ENCODE measurements around the gene ZNF205. TPM values are rescaled to one million over a fixed set of nuclear protein-coding genes. Genes with fewer than 3 reads are reported as not detected.
A peak's percentile ranks its signal among the peaks of the same experiment; 100 is the strongest.

The ZNF205 gene
- total and polyA plus RNA-seq, 2 of the 4 experiments (the other 2 are of a cell fraction): 8.2 to 12.7 TPM

DNA sequence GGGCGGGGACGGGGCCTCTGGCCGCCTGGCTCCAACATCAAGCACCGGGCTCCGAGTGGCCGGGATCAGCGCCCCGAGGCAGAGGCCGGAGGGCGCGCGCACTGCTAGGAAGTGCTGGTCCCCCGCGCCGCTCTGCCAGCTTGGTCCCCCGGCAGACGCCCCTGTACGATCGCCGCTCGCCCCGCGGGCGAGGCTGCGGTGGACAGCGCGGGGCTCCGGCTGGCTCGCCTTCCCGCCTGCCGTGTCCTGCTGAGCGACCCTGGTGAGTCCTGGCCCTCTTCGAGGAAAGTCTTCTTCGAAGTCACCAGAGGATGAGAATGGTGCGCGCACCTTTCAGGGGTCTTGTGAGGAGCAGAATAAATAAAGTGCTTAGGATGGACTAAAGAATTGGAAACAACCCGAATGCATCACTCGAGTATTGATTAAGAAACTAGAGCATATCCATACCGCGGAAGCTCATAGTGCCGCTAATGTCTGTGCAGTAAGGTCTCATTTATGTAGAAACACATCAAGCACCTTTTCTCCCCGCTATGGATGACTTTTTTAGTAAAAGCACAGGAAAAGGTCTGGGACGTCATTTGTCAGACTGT lies 22.8 kb downstream of the ZNF205 start:
- H3K56ac ChIP-seq (ENCODE audit: extremely low read depth, insufficient read depth, low read length): peak overlapping the region; percentile 85
- POLR2A ChIA-PET (ENCODE audit: unreplicated experiment): interaction anchor here (0.8 to 1.1 kb wide), 3 partner anchors 14 to 66 kb away, joined by 3 to 4 read pairs (median 3); no protein-coding TSS in a partner anchor
- H4K8ac ChIP-seq (ENCODE audit: low read depth in 2 of 2, low read length in 2 of 2): peak overlapping the region; percentile 69 to 77
- intact Hi-C loops (cut with micrococcal nuclease): loop anchor here (1.0 to 2.0 kb wide), 2 partner anchors 15 to 32 kb away; no protein-coding TSS in a partner anchor
- DNase-seq (no peak), ATAC-seq (ENCODE audit: low read depth) (peak; percentile 3)
- peaks cover 5% of the 10 kb centered on the region for H3K4me1 ChIP-seq (ENCODE audit: control insufficient read depth, insufficient read depth, low read length)
- TF ChIP-seq CHD1 (IDR thresholded peaks at IDR 0.05; ENCODE audit: low read depth, low read length) (no peak), POLR2A (IDR thresholded peaks at IDR 0.05; ENCODE audit: low read depth, low read length) (no peak), ELK1 (IDR thresholded peaks at IDR 0.05; ENCODE audit: borderline replicate concordance, low read depth, low read length) (no peak), RFX5 (IDR thresholded peaks at IDR 0.05; ENCODE audit: low read depth, low read length) (no peak), CEBPB (IDR thresholded peaks at IDR 0.05; ENCODE audit: low read depth, low read length) (no peak), MAZ (IDR thresholded peaks at IDR 0.05; ENCODE audit: borderline replicate concordance, low read depth, low read length) (no peak), SMC3 (IDR thresholded peaks at IDR 0.05; ENCODE audit: low read depth, low read length) (no peak), RCOR1 (IDR thresholded peaks at IDR 0.05; ENCODE audit: insufficient replicate concordance, low read length) (no peak), NFE2L2 (IDR thresholded peaks at IDR 0.05; ENCODE audit: low read depth, low read length) (no peak), MXI1 (IDR thresholded peaks at IDR 0.05; ENCODE audit: borderline replicate concordance, low read depth, low read length) (no peak)
- TF ChIP-seq, protein P1, sequence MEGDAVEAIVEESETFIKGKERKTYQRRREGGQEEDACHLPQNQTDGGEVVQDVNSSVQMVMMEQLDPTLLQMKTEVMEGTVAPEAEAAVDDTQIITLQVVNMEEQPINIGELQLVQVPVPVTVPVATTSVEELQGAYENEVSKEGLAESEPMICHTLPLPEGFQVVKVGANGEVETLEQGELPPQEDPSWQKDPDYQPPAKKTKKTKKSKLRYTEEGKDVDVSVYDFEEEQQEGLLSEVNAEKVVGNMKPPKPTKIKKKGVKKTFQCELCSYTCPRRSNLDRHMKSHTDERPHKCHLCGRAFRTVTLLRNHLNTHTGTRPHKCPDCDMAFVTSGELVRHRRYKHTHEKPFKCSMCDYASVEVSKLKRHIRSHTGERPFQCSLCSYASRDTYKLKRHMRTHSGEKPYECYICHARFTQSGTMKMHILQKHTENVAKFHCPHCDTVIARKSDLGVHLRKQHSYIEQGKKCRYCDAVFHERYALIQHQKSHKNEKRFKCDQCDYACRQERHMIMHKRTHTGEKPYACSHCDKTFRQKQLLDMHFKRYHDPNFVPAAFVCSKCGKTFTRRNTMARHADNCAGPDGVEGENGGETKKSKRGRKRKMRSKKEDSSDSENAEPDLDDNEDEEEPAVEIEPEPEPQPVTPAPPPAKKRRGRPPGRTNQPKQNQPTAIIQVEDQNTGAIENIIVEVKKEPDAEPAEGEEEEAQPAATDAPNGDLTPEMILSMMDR (conservative IDR thresholded peaks at IDR 0.05; ENCODE audit: low read depth, low read length): no peak
- TF ChIP-seq, protein P2, sequence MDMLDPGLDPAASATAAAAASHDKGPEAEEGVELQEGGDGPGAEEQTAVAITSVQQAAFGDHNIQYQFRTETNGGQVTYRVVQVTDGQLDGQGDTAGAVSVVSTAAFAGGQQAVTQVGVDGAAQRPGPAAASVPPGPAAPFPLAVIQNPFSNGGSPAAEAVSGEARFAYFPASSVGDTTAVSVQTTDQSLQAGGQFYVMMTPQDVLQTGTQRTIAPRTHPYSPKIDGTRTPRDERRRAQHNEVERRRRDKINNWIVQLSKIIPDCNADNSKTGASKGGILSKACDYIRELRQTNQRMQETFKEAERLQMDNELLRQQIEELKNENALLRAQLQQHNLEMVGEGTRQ (IDR thresholded peaks at IDR 0.05; ENCODE audit: low read depth, low read length): no peak
- H4K91ac ChIP-seq (ENCODE audit: insufficient read depth, low read depth, low read length): peak overlapping the region; percentile 39; the same call in 1 of the 2 replicates
- H3K4me2 ChIP-seq (ENCODE audit: low read depth, low read length): peak overlapping the region; percentile 94
- in situ Hi-C loops (cut with MboI; ENCODE audit: low sequenced_read_pairs): no loop called here
- BruUV-seq (replicated peaks): no TSS peak
- no peaks in the 10 kb centered on the region for H3K9me3 ChIP-seq (ENCODE audit: control insufficient read depth, insufficient read depth, low read length)
- H3K79me1 ChIP-seq (ENCODE audit: low read depth in 1 of 2, low read length in 2 of 2): peaks cover 23 to 41% of the 10 kb centered on the region in 2 experiments
- peak overlapping the region; percentile 77 for H2AK9ac ChIP-seq (replicated peaks; ENCODE audit: low read depth, low read length, poor library complexity)
- WGBS, 2 experiments (ENCODE audit: extremely low coverage in 2 of 2, insufficient read length in 1 of 2): 0% methylated on average over 7 of the region's 43 CpGs; no CpG with 5 or more reads in 1 of the 2 experiments
- peak overlapping the region; percentile 47 for H4K5ac ChIP-seq (ENCODE audit: low read depth, low read length)
- dilution Hi-C loops (cut with HindIII; ENCODE audit: low sequenced_read_pairs, unreplicated experiment): no loop called here
- no peaks in the 10 kb centered on the region for H3K9me1 ChIP-seq (ENCODE audit: insufficient read depth, low read length)
- peak overlapping the region; percentile 88 for H3K9ac ChIP-seq (ENCODE audit: low read depth, low read length)
- H4K20me1 ChIP-seq (ENCODE audit: insufficient read depth, low read length): no peaks in the 10 kb centered on the region; the same call in 1 of the 2 replicates
- H3K14ac ChIP-seq (replicated peaks; ENCODE audit: low read depth, low read length): peak overlapping the region; percentile 98
- H2AK5ac ChIP-seq (ENCODE audit: low read depth, low read length): 0 out of 2 replicates have a peak overlapping the region, but pooled peaks have one; percentile 5
- H2BK120ac ChIP-seq (ENCODE audit: low read depth, low read length): peak overlapping the region; percentile 62; the same call in 1 of the 2 replicates
- CTCF ChIA-PET: interaction anchor here (0.8 to 1.2 kb wide), 4 partner anchors 17 to 104 kb away, joined by 3 to 7 read pairs (median 3); no protein-coding TSS in a partner anchor
- H2AFZ ChIP-seq (replicated peaks; ENCODE audit: low read length, poor library complexity): peak overlapping the region; percentile 94
- no peaks in the 10 kb centered on the region for H3K27me3 ChIP-seq (ENCODE audit: control insufficient read depth, insufficient read depth, low read length)
- peaks cover 9% of the 10 kb centered on the region; the same call in 1 of the 2 replicates for H3K36me3 ChIP-seq (ENCODE audit: control insufficient read depth, insufficient read depth, low read length)
- H3K18ac ChIP-seq (ENCODE audit: low read depth, low read length): peak overlapping the region; percentile 19
- H2BK5ac ChIP-seq (ENCODE audit: low read depth, low read length, poor library complexity, severe bottlenecking): peak overlapping the region; percentile 63
- peak overlapping the region; percentile 44 for H3K4ac ChIP-seq (ENCODE audit: low read depth, low read length)
- peak overlapping the region; percentile 87 for H3K4me3 ChIP-seq (ENCODE audit: insufficient read depth, low read depth, low read length)
- no peak overlapping the region for H2BK15ac ChIP-seq (ENCODE audit: low read depth, low read length)
- no peak overlapping the region for H2BK20ac ChIP-seq (ENCODE audit: low read depth, low read length)
- H3K27ac ChIP-seq (ENCODE audit: insufficient read depth, low read length): peak overlapping the region; percentile 61
- peak overlapping the region; percentile 99 for H3K23ac ChIP-seq (ENCODE audit: low read depth, low read length)
